IMR-90 (cell line): Measurements from ENCODE around the gene SIAH2. TPM values are rescaled to one million over a fixed set of nuclear protein-coding genes. Genes with fewer than 3 reads are reported as not detected.

Experiments
- ATAC-seq: fragments of 200-7000 bp; cut with Tn5 transposase; 2 replicates; pipeline ENCODE4 v1.9.1; 2020; ENCODE audit warnings: low read depth, mild to moderate bottlenecking, moderate library complexity
- BruUV-seq: library from RNA; stranded (reverse); fragments of 400-500 nt; replicated peaks from 2 replicates; lab custom pipeline; 2021; lab: Mats Ljungman, UMichigan
- CTCF ChIA-PET: fragments of 300-600 bp; formaldehyde crosslinking; extraction: SDS; loops from one replicate; lab custom pipeline; 2021; ENCODE audit warnings: antibody characterized with exemption; lab: Yijun Ruan, JAX
- POLR2A ChIA-PET: fragments of 300-600 bp; sonication (Branson Sonifier 250); formaldehyde crosslinking; loops from one replicate; lab custom pipeline; 2022; ENCODE audit warnings: antibody characterized with exemption; ENCODE audit not compliant: unreplicated experiment; lab: Charles Lee
- DNase-seq: peaks from one replicate; pipeline ENCODE4 v3.0.0; 2013
- H2AFZ ChIP-seq: replicated peaks from 2 replicates; pipeline ENCODE3; 2013; ENCODE audit warnings: low read length, mild to moderate bottlenecking; ENCODE audit not compliant: poor library complexity
- H2AK5ac ChIP-seq: 2 replicates; pipeline ENCODE4 v1.6.1; 2013; ENCODE audit warnings: low read depth, low read length, inconsistent platforms
- H2AK9ac ChIP-seq: replicated peaks from 2 replicates; pipeline ENCODE3; 2013; ENCODE audit warnings: mild to moderate bottlenecking, low read depth, low read length, moderate library complexity; ENCODE audit not compliant: poor library complexity
- H2BK120ac ChIP-seq: 2 replicates; pipeline ENCODE4 v1.6.1; 2013; ENCODE audit warnings: low read depth, low read length, inconsistent platforms
- H2BK15ac ChIP-seq: 3 replicates; pipeline ENCODE4 v1.6.1; 2013; ENCODE audit warnings: low read depth, low read length, inconsistent platforms
- H2BK20ac ChIP-seq: 2 replicates; pipeline ENCODE4 v1.6.1; 2013; ENCODE audit warnings: low read depth, mild to moderate bottlenecking, inconsistent platforms, low read length, moderate library complexity
- H2BK5ac ChIP-seq: 2 replicates; pipeline ENCODE4 v1.6.1; 2013; ENCODE audit warnings: mild to moderate bottlenecking, low read depth, low read length, inconsistent platforms; ENCODE audit not compliant: poor library complexity, severe bottlenecking
- H3K14ac ChIP-seq: replicated peaks from 2 replicates; pipeline ENCODE4 v1.6.1; 2013; ENCODE audit warnings: low read depth, low read length, inconsistent platforms
- H3K18ac ChIP-seq: 2 replicates; pipeline ENCODE4 v1.6.1; 2013; ENCODE audit warnings: low read depth, low read length, control low read depth
- H3K23ac ChIP-seq: 2 replicates; pipeline ENCODE4 v1.6.1; 2013; ENCODE audit warnings: low read depth, low read length, inconsistent platforms
- H3K27ac ChIP-seq: 2 replicates; pipeline ENCODE4 v1.5.1; 2013; ENCODE audit warnings: mild to moderate bottlenecking, control low read depth, low read length; ENCODE audit not compliant: insufficient read depth
- H3K27me3 ChIP-seq: 2 replicates; pipeline ENCODE4 v1.6.1; 2013; ENCODE audit warnings: low read length; ENCODE audit not compliant: control insufficient read depth, insufficient read depth
- H3K36me3 ChIP-seq: 2 replicates; pipeline ENCODE4 v1.6.1; 2013; ENCODE audit warnings: low read length, mixed read lengths; ENCODE audit not compliant: control insufficient read depth, insufficient read depth
- H3K4ac ChIP-seq: 2 replicates; pipeline ENCODE4 v1.6.1; 2013; ENCODE audit warnings: low read depth, low read length, inconsistent platforms
- H3K4me1 ChIP-seq: 2 replicates; pipeline ENCODE4 v1.6.1; 2013; ENCODE audit warnings: low read length, mixed read lengths; ENCODE audit not compliant: control insufficient read depth, insufficient read depth
- H3K4me2 ChIP-seq: 2 replicates; pipeline ENCODE4 v1.6.1; 2013; ENCODE audit warnings: low read depth, mild to moderate bottlenecking, control low read depth, low read length, moderate library complexity
- H3K4me3 ChIP-seq: 2 replicates; pipeline ENCODE4 v1.5.1; 2013; ENCODE audit warnings: low read depth, mild to moderate bottlenecking, control low read depth, low read length, moderate library complexity; ENCODE audit not compliant: insufficient read depth
- H3K56ac ChIP-seq: 2 replicates; pipeline ENCODE4 v1.6.1; 2013; ENCODE audit warnings: low read length, inconsistent platforms; ENCODE audit not compliant: insufficient read depth; ENCODE audit errors: extremely low read depth
- H3K79me1 ChIP-seq, 2 experiments: 2 replicates each; pipeline ENCODE4 v1.6.1; 2013; ENCODE audit warnings: low read length in 2 of 2, inconsistent platforms in 1 of 2, low read depth in 1 of 2
- H3K9ac ChIP-seq: 2 replicates; pipeline ENCODE4 v1.6.1; 2013; ENCODE audit warnings: low read depth, low read length, control low read depth
- H3K9me1 ChIP-seq: 2 replicates; pipeline ENCODE4 v1.6.1; 2013; ENCODE audit warnings: low read length, inconsistent platforms; ENCODE audit not compliant: insufficient read depth
- H3K9me3 ChIP-seq: 2 replicates; pipeline ENCODE4 v1.6.1; 2013; ENCODE audit warnings: low read length; ENCODE audit not compliant: control insufficient read depth, insufficient read depth
- H4K20me1 ChIP-seq: 2 replicates; pipeline ENCODE4 v1.6.1; 2013; ENCODE audit warnings: low read length, inconsistent platforms; ENCODE audit not compliant: insufficient read depth
- H4K5ac ChIP-seq: 2 replicates; pipeline ENCODE4 v1.6.1; 2013; ENCODE audit warnings: mild to moderate bottlenecking, low read depth, low read length, control low read depth
- H4K8ac ChIP-seq, 2 experiments: 2 replicates each; pipeline ENCODE4 v1.6.1; 2013; ENCODE audit warnings: low read depth in 2 of 2, low read length in 2 of 2, control low read depth in 1 of 2, inconsistent platforms in 1 of 2
- H4K91ac ChIP-seq: 2 replicates; pipeline ENCODE4 v1.6.1; 2013; ENCODE audit warnings: low read depth, low read length, inconsistent platforms; ENCODE audit not compliant: insufficient read depth
- BHLHE40 ChIP-seq: fragments of 150-350 bp; IDR thresholded peaks from 2 replicates; pipeline ENCODE4 v1.6.1; 2016; ENCODE audit warnings: mild to moderate bottlenecking, low read depth, low read length
- CEBPB ChIP-seq: IDR thresholded peaks from 2 replicates; pipeline ENCODE4 v1.6.1; 2012; ENCODE audit warnings: low read depth, low read length, improper control_type of control experiment
- MAFK ChIP-seq: IDR thresholded peaks from 2 replicates; pipeline ENCODE4 v1.6.1; 2012; ENCODE audit warnings: low read depth, low read length, improper control_type of control experiment
- MXI1 ChIP-seq: IDR thresholded peaks from 2 replicates; pipeline ENCODE4 v1.6.1; 2012; ENCODE audit warnings: low read depth, mild to moderate bottlenecking, low read length, moderate library complexity, borderline replicate concordance
- NFE2L2 ChIP-seq: fragments of 150-350 bp; IDR thresholded peaks from 2 replicates; pipeline ENCODE4 v1.6.1; 2016; ENCODE audit warnings: low read depth, mild to moderate bottlenecking, low read length
- RAD21 ChIP-seq: IDR thresholded peaks from 2 replicates; pipeline ENCODE4 v1.6.1; 2012; ENCODE audit warnings: low read length, improper control_type of control experiment
- WGBS, 2 experiments: methylation state at CpG; one replicate each; pipeline versions ENCODE4 v1.1.5 to v1.1.7; 2013; ENCODE audit warnings: missing lambda C conversion rate in 2 of 2; ENCODE audit not compliant: insufficient read length in 1 of 2; ENCODE audit errors: extremely low coverage in 2 of 2; 5-methylcytosine and 5-hydroxymethylcytosine counted together
- dilution Hi-C: fragments of 300-500 bp; cut with HindIII; formaldehyde crosslinking; loops from one replicate; pipeline ENCODE4 v1.14.3; 2018; ENCODE audit warnings: low sequenced_read_pairs; ENCODE audit not compliant: unreplicated experiment
- in situ Hi-C: fragments of 300-500 bp; cut with MboI; formaldehyde crosslinking; loops from 3 replicates; pipeline ENCODE4 v1.14.3; 2019; ENCODE audit warnings: low sequenced_read_pairs, inconsistent platforms, mixed read lengths
- intact Hi-C: fragments of 100-400 bp; cut with micrococcal nuclease; formaldehyde crosslinking; loops from 2 replicates; pipeline ENCODE4 v1.10.0; 2022
- polyA plus RNA-seq, 3 experiments: library from polyadenylated mRNA; depleted of rRNA; stranded (reverse); fragments of >200 nt; gene quantifications; 2 replicates each; pipeline ENCODE4 v1.2.3, GENCODE V29; 2012; ENCODE audit warnings: low replicate concordance in 1 of 3
- total RNA-seq: library from RNA; depleted of rRNA; stranded (reverse); fragments of >200 nt; gene quantifications from 2 replicates; pipeline ENCODE4 v1.2.3, GENCODE V29; 2012
- TF ChIP-seq, protein P1 (sequence below): fragments of 150-350 bp; IDR thresholded peaks from 2 replicates; pipeline ENCODE4 v1.6.1; 2016; ENCODE audit warnings: low read depth, mild to moderate bottlenecking, low read length, moderate library complexity, borderline replicate concordance
- TF ChIP-seq, protein P2 (sequence below): fragments of 150-350 bp; IDR thresholded peaks from 2 replicates; pipeline ENCODE4 v1.6.1; 2017; ENCODE audit warnings: mild to moderate bottlenecking, antibody characterized with exemption, low read length, low read depth
- TF ChIP-seq, protein P3 (sequence below): conservative IDR thresholded peaks from 2 replicates; pipeline ENCODE4 v1.5.1; 2012; ENCODE audit warnings: mild to moderate bottlenecking, low read depth, low read length, improper control_type of control experiment

Gene SIAH2
- total and polyA plus RNA-seq, 2 of the 4 experiments (the other 2 are of a cell fraction) = 24.7 to 61.8 TPM

DNA sequence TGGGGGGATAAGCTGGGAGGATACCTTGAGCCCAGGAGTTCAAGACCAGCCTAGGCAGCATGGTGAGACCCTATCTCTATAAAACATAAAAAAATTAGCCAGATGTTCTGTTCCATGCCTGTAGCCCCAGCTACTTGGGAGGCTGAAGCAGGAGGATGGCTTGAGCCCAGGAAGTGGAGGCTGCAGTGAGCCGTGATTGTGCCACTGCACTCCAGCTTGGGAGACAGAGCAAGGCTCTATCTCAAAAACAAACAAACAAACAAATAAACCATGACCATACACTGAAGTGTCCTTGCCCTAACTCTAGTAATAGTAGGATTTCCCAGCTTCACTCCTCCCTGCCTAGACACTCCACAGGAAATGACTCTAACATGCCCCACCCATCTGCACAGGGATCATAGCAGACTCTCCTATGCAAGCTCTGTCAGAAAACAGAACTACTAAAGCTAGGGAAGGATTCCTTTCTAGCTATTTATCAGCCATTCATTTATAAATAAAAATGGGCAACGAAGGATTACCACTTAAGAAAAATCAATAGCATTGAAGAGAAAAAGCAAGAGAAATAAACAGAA lies 63.8 kb downstream of the SIAH2 start:
- Histone ChIP-seq H2BK5ac (no peak overlapping the region), H3K36me3 (no peaks in the 10 kb centered on the region), H3K4me3 (no peak overlapping the region), H3K4me2 (no peak overlapping the region), H2BK120ac (no peak overlapping the region), H2BK15ac (no peak overlapping the region), H3K9me3 (no peaks in the 10 kb centered on the region), H3K14ac (no peak overlapping the region), H2BK20ac (no peak overlapping the region), H3K27ac (no peak overlapping the region), H2AK9ac (no peak overlapping the region), H3K4ac (no peak overlapping the region), H3K56ac (no peak overlapping the region), H3K79me1 (peaks cover 0 to 6% of the 10 kb centered on the region in 2 experiments; a peak in 1 of 4 replicates), H4K8ac (no peak overlapping the region), H3K9me1 (0 out of 2 replicates have a peak, but pooled peaks cover 3% of the 10 kb centered on the region), H3K4me1 (peaks cover 2% of the 10 kb centered on the region; the same call in 1 of the 2 replicates), H3K9ac (no peak overlapping the region), H4K91ac (no peak overlapping the region), H2AFZ (no peak overlapping the region), H3K18ac (no peak overlapping the region), H3K23ac (no peak overlapping the region), H4K5ac (no peak overlapping the region), H3K27me3 (no peaks in the 10 kb centered on the region), H4K20me1 (no peaks in the 10 kb centered on the region), H2AK5ac (no peak overlapping the region)
- in situ Hi-C loops (no loop called here), intact Hi-C loops (no loop called here), dilution Hi-C loops (no loop called here)
- ATAC-seq (no peak), DNase-seq (peak; percentile 53)
- BruUV-seq = no TSS peak
- ChIA-PET POLR2A (no interaction called here), CTCF (no interaction called here)
- TF ChIP-seq, protein P1, sequence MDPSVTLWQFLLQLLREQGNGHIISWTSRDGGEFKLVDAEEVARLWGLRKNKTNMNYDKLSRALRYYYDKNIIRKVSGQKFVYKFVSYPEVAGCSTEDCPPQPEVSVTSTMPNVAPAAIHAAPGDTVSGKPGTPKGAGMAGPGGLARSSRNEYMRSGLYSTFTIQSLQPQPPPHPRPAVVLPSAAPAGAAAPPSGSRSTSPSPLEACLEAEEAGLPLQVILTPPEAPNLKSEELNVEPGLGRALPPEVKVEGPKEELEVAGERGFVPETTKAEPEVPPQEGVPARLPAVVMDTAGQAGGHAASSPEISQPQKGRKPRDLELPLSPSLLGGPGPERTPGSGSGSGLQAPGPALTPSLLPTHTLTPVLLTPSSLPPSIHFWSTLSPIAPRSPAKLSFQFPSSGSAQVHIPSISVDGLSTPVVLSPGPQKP = no peak
- no peak for TF ChIP-seq MAFK
- TF ChIP-seq, protein P2, sequence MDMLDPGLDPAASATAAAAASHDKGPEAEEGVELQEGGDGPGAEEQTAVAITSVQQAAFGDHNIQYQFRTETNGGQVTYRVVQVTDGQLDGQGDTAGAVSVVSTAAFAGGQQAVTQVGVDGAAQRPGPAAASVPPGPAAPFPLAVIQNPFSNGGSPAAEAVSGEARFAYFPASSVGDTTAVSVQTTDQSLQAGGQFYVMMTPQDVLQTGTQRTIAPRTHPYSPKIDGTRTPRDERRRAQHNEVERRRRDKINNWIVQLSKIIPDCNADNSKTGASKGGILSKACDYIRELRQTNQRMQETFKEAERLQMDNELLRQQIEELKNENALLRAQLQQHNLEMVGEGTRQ = no peak
- TF ChIP-seq BHLHE40 = no peak
- no peak for TF ChIP-seq NFE2L2
- no peak for TF ChIP-seq MXI1
- TF ChIP-seq, protein P3, sequence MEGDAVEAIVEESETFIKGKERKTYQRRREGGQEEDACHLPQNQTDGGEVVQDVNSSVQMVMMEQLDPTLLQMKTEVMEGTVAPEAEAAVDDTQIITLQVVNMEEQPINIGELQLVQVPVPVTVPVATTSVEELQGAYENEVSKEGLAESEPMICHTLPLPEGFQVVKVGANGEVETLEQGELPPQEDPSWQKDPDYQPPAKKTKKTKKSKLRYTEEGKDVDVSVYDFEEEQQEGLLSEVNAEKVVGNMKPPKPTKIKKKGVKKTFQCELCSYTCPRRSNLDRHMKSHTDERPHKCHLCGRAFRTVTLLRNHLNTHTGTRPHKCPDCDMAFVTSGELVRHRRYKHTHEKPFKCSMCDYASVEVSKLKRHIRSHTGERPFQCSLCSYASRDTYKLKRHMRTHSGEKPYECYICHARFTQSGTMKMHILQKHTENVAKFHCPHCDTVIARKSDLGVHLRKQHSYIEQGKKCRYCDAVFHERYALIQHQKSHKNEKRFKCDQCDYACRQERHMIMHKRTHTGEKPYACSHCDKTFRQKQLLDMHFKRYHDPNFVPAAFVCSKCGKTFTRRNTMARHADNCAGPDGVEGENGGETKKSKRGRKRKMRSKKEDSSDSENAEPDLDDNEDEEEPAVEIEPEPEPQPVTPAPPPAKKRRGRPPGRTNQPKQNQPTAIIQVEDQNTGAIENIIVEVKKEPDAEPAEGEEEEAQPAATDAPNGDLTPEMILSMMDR = no peak
- no peak for TF ChIP-seq RAD21
- TF ChIP-seq CEBPB = no peak
- WGBS, 2 experiments = no CpG with 5 or more reads among the region's 2 CpGs
